ENCODE data around the gene LYRM9. TPM values are rescaled to one million over a fixed set of nuclear protein-coding genes. Genes with fewer than 3 reads are reported as not detected.

LYRM9 gene
- total and polyA plus RNA-seq, 11 donors: 3.9 to 25.2 (median 9.7) TPM

GRCh38 chr17:27862004-27862403 lies 31.2 kb downstream of the LYRM9 start:
- no peaks in the 10 kb centered on the region for H3K36me3 ChIP-seq
- H3K27me3 ChIP-seq: no peaks in the 10 kb centered on the region
- ATAC-seq: no peak
- H3K27ac ChIP-seq: no peak overlapping the region
- no peak overlapping the region for H3K4me3 ChIP-seq
- H3K4me1 ChIP-seq: no peaks in the 10 kb centered on the region
- intact Hi-C loops (cut with DNase I): loop anchor here in 1 of 10 donors (10.0 kb wide), 1 partner anchor 187 kb away; no protein-coding TSS in a partner anchor
- WGBS, 4 donors: 86 to 90% (median 88%) methylated on average over 4 of the region's 4 CpGs
- no peak for TF ChIP-seq POLR2A (IDR thresholded peaks at IDR 0.05)
- TF ChIP-seq CTCF (IDR thresholded peaks at IDR 0.05): no peak
- H3K9me3 ChIP-seq: no peaks in the 10 kb centered on the region
- DNase-seq: no peak

- TF ChIP-seq CTCF (IDR thresholded peaks at IDR 0.05) (no peak), POLR2A (IDR thresholded peaks at IDR 0.05) (no peak)
- 81 to 88% (median 84%) methylated on average over 3 of the region's 3 CpGs for WGBS, 4 donors
- intact Hi-C loops (cut with DNase I): loop anchor here in 1 of 10 donors (10.0 kb wide), 1 partner anchor 186 kb away; no protein-coding TSS in a partner anchor
- no peak overlapping the region for H3K4me3 ChIP-seq
- ATAC-seq: no peak
- no peaks in the 10 kb centered on the region for H3K9me3 ChIP-seq
- H3K27ac ChIP-seq: no peak overlapping the region
- no peak for DNase-seq
- no peaks in the 10 kb centered on the region for H3K27me3 ChIP-seq
- H3K36me3 ChIP-seq: no peaks in the 10 kb centered on the region
- H3K4me1 ChIP-seq: no peaks in the 10 kb centered on the region
Observed at GRCh38 chr17:27860971-27861664, 32.0 kb downstream of the LYRM9 start.

GRCh38 chr17:27858621-27859305 lies 34.4 kb downstream of the LYRM9 start:
- H3K4me1 ChIP-seq: no peaks in the 10 kb centered on the region
- H3K27ac ChIP-seq: no peak overlapping the region
- no peak for ATAC-seq
- DNase-seq: no peak
- no peaks in the 10 kb centered on the region for H3K9me3 ChIP-seq
- intact Hi-C loops (cut with DNase I): no loop called here
- WGBS, 4 donors: 86 to 92% (median 91%) methylated on average over 6 of the region's 6 CpGs
- no peaks in the 10 kb centered on the region for H3K27me3 ChIP-seq
- TF ChIP-seq POLR2A (IDR thresholded peaks at IDR 0.05): no peak
- no peak for TF ChIP-seq CTCF (IDR thresholded peaks at IDR 0.05)
- H3K36me3 ChIP-seq: no peaks in the 10 kb centered on the region
- no peak overlapping the region for H3K4me3 ChIP-seq

GRCh38 chr17:27856676-27857432 lies 36.3 kb downstream of the LYRM9 start:
- no peak for ATAC-seq
- TF ChIP-seq POLR2A (IDR thresholded peaks at IDR 0.05) (no peak), CTCF (IDR thresholded peaks at IDR 0.05) (no peak)

More at GRCh38 chr17:27856676-27857432, 36.3 kb downstream of the LYRM9 start:
- WGBS, 4 donors: 75 to 78% (median 76%) methylated on average over 5 of the region's 5 CpGs
- DNase-seq: no peak
- H3K27ac ChIP-seq: no peak overlapping the region
- no peaks in the 10 kb centered on the region for H3K9me3 ChIP-seq
- no peaks in the 10 kb centered on the region for H3K27me3 ChIP-seq
- intact Hi-C loops (cut with DNase I): no loop called here
- H3K4me3 ChIP-seq: no peak overlapping the region
- no peaks in the 10 kb centered on the region for H3K4me1 ChIP-seq
- H3K36me3 ChIP-seq: no peaks in the 10 kb centered on the region

All from heart left ventricle (tissue), 16 donors.